Embryonic facial prominence (tissue), 1 donor: Measurements from ENCODE around the gene CCDC71.
A peak's percentile ranks its signal among the peaks of the same experiment; 100 is the strongest.

ENCODE experiments used
- DNase-seq: peaks from one replicate; pipeline ENCODE4 v3.0.0-alpha.2; 2016; ENCODE audit errors: extremely low spot score

CCDC71 gene

GRCh38 chr3:49170744-49171118 is 4.6 kb upstream of the CCDC71 start:
- no peak for DNase-seq

GRCh38 chr3:49166752-49167556 is 823 bp upstream of the CCDC71 start:
- DNase-seq = no peak

- no peak for DNase-seq
Observed at GRCh38 chr3:49164983-49165720, 979 bp downstream of the CCDC71 start.

- no peak for DNase-seq
Observed at GRCh38 chr3:49163609-49164008, 2.5 kb downstream of the CCDC71 start.

- no peak for DNase-seq
Observed at GRCh38 chr3:49162751-49163419, 3.2 kb downstream of the CCDC71 start.

- DNase-seq = no peak
Observed at GRCh38 chr3:49161808-49162530, 4.2 kb downstream of the CCDC71 start.

GRCh38 chr3:49161197-49161596 is 4.9 kb downstream of the CCDC71 start:
- DNase-seq = no peak

- no peak for DNase-seq
Observed at GRCh38 chr3:49158792-49159191, 7.3 kb downstream of the CCDC71 start.

- DNase-seq = no peak
Observed at GRCh38 chr3:49158103-49158709, 7.9 kb downstream of the CCDC71 start.

- DNase-seq = no peak
Observed at GRCh38 chr3:49157289-49157688, 8.8 kb downstream of the CCDC71 start.

GRCh38 chr3:49153349-49153912 is 12.7 kb downstream of the CCDC71 start:
- no peak for DNase-seq

GRCh38 chr3:49151610-49152009 is 14.5 kb downstream of the CCDC71 start:
- DNase-seq = no peak

- no peak for DNase-seq
Observed at GRCh38 chr3:49148159-49148558, 18.0 kb downstream of the CCDC71 start.

- no peak for DNase-seq
Observed at GRCh38 chr3:49140080-49140479, 26.1 kb downstream of the CCDC71 start.

- DNase-seq = no peak
Observed at GRCh38 chr3:49135499-49135898, 30.6 kb downstream of the CCDC71 start.

GRCh38 chr3:49134471-49135265 is 31.5 kb downstream of the CCDC71 start:
- DNase-seq = no peak

- DNase-seq = peak; percentile 79
Observed at GRCh38 chr3:49133226-49133951, 32.7 kb downstream of the CCDC71 start.

GRCh38 chr3:49132437-49133225 is 33.5 kb downstream of the CCDC71 start, which contains the start of gene LAMB2:
Gene LAMB2, minus strand, starts transcription at chr3:49133050. Its CDS starts 183 bp downstream, at chr3:49132867.
- DNase-seq = no peak

- DNase-seq = no peak
Observed at GRCh38 chr3:49132073-49132436, 34.1 kb downstream of the CCDC71 start.
